ENCODE data around the gene HEXIM1. TPM values are rescaled to one million over a fixed set of nuclear protein-coding genes. Genes with fewer than 3 reads are reported as not detected.
A peak's percentile ranks its signal among the peaks of the same experiment; 100 is the strongest.

The HEXIM1 gene
- total and polyA plus RNA-seq, 2 experiments from 2014 or later, result 13.5 to 17.1 TPM

- Histone ChIP-seq H3K4me1 (ENCODE audit: insufficient read depth) (peaks cover 36% of the 10 kb centered on the region), H4K20me1 (ENCODE audit: insufficient read depth, poor library complexity, severe bottlenecking) (no peaks in the 10 kb centered on the region), H2AFZ (no peak overlapping the region), H3K27me3 (no peaks in the 10 kb centered on the region), H3K4me2 (peak overlapping the region; percentile 34), H3K27ac (peak overlapping the region; percentile 73), H3K36me3 (replicated peaks; ENCODE audit: insufficient read depth, low read depth) (no peaks in the 10 kb centered on the region), H3K9me3 (ENCODE audit: low read depth) (no peaks in the 10 kb centered on the region), H3K4me3 (no peak overlapping the region), H3K79me2 (no peaks in the 10 kb centered on the region), H3K9me2 (replicated peaks; ENCODE audit: insufficient read depth) (no peaks in the 10 kb centered on the region)
- no peak for DNase-seq (ENCODE audit: low spot score)
- TF ChIP-seq EZH2 (IDR thresholded peaks at IDR 0.05; ENCODE audit: borderline replicate concordance) (no peak), CTCF (IDR thresholded peaks at IDR 0.05; ENCODE audit: poor library complexity) (no peak), EZH2phosphoT487 (IDR thresholded peaks at IDR 0.05; ENCODE audit: low read depth, severe bottlenecking, unreplicated experiment) (no peak)
- 69% methylated on average over 3 of the region's 3 CpGs for WGBS (ENCODE audit: low lambda C conversion rate, missing lambda C conversion rate)
Measured at GRCh38 chr17:45175759-45176115, 27.5 kb downstream of the HEXIM1 start.

- TF ChIP-seq CTCF (IDR thresholded peaks at IDR 0.05; ENCODE audit: poor library complexity) (no peak), EZH2 (IDR thresholded peaks at IDR 0.05; ENCODE audit: borderline replicate concordance) (no peak), EZH2phosphoT487 (IDR thresholded peaks at IDR 0.05; ENCODE audit: low read depth, severe bottlenecking, unreplicated experiment) (no peak)
- Histone ChIP-seq H3K27me3 (no peaks in the 10 kb centered on the region), H4K20me1 (ENCODE audit: insufficient read depth, poor library complexity, severe bottlenecking) (no peaks in the 10 kb centered on the region), H3K79me2 (no peaks in the 10 kb centered on the region), H2AFZ (no peak overlapping the region), H3K4me2 (no peak overlapping the region), H3K4me1 (ENCODE audit: insufficient read depth) (peaks cover 18% of the 10 kb centered on the region), H3K9me2 (replicated peaks; ENCODE audit: insufficient read depth) (no peaks in the 10 kb centered on the region), H3K36me3 (replicated peaks; ENCODE audit: insufficient read depth, low read depth) (no peaks in the 10 kb centered on the region), H3K4me3 (no peak overlapping the region), H3K9me3 (ENCODE audit: low read depth) (no peaks in the 10 kb centered on the region), H3K27ac (no peak overlapping the region)
- no peak for DNase-seq (ENCODE audit: low spot score)
- 87% methylated on average over 7 of the region's 7 CpGs for WGBS (ENCODE audit: low lambda C conversion rate, missing lambda C conversion rate)
Measured at GRCh38 chr17:45177563-45177962, 29.3 kb downstream of the HEXIM1 start.

GRCh38 chr17:45184144-45184543, 35.9 kb downstream of the HEXIM1 start:
- no peaks in the 10 kb centered on the region for H3K36me3 ChIP-seq (replicated peaks; ENCODE audit: insufficient read depth, low read depth)
- H3K79me2 ChIP-seq, result no peaks in the 10 kb centered on the region
- no peaks in the 10 kb centered on the region for H4K20me1 ChIP-seq (ENCODE audit: insufficient read depth, poor library complexity, severe bottlenecking)
- no peak for DNase-seq (ENCODE audit: low spot score)
- H3K9me3 ChIP-seq (ENCODE audit: low read depth), result no peaks in the 10 kb centered on the region
- H3K27ac ChIP-seq, result no peak overlapping the region
- H3K27me3 ChIP-seq, result no peaks in the 10 kb centered on the region
- no peaks in the 10 kb centered on the region for H3K9me2 ChIP-seq (replicated peaks; ENCODE audit: insufficient read depth)
- no peak overlapping the region for H3K4me3 ChIP-seq
- TF ChIP-seq EZH2 (IDR thresholded peaks at IDR 0.05; ENCODE audit: borderline replicate concordance), result no peak
- H3K4me1 ChIP-seq (ENCODE audit: insufficient read depth), result no peaks in the 10 kb centered on the region
- H2AFZ ChIP-seq, result no peak overlapping the region
- 88% methylated on average over 5 of the region's 5 CpGs for WGBS (ENCODE audit: low lambda C conversion rate, missing lambda C conversion rate)
- H3K4me2 ChIP-seq, result no peak overlapping the region

GRCh38 chr17:45186801-45187354, 38.6 kb downstream of the HEXIM1 start:
- H3K4me3 ChIP-seq, result no peak overlapping the region
- no peaks in the 10 kb centered on the region for H4K20me1 ChIP-seq (ENCODE audit: insufficient read depth, poor library complexity, severe bottlenecking)
- DNase-seq (ENCODE audit: low spot score), result no peak
- no peak overlapping the region for H2AFZ ChIP-seq
- no peaks in the 10 kb centered on the region for H3K4me1 ChIP-seq (ENCODE audit: insufficient read depth)
- H3K9me3 ChIP-seq (ENCODE audit: low read depth), result no peaks in the 10 kb centered on the region
- TF ChIP-seq CTCF (IDR thresholded peaks at IDR 0.05; ENCODE audit: poor library complexity) (no peak), EZH2phosphoT487 (IDR thresholded peaks at IDR 0.05; ENCODE audit: low read depth, severe bottlenecking, unreplicated experiment) (no peak), EZH2 (IDR thresholded peaks at IDR 0.05; ENCODE audit: borderline replicate concordance) (no peak)
- H3K4me2 ChIP-seq, result no peak overlapping the region
- no peak overlapping the region for H3K27ac ChIP-seq
- H3K27me3 ChIP-seq, result no peaks in the 10 kb centered on the region
- no peaks in the 10 kb centered on the region for H3K36me3 ChIP-seq (replicated peaks; ENCODE audit: insufficient read depth, low read depth)
- H3K9me2 ChIP-seq (replicated peaks; ENCODE audit: insufficient read depth), result no peaks in the 10 kb centered on the region
- 56% methylated on average over 7 of the region's 7 CpGs for WGBS (ENCODE audit: low lambda C conversion rate, missing lambda C conversion rate)
- no peaks in the 10 kb centered on the region for H3K79me2 ChIP-seq

Data from hepatocyte (in vitro differentiated cells).